ENCODE results near the gene SULT1B1. TPM values are rescaled to one million over a fixed set of nuclear protein-coding genes. Genes with fewer than 3 reads are reported as not detected.

Gene SULT1B1
- total RNA-seq, 2 experiments from 2014 or later: 0.26 to 0.50 TPM

DNA sequence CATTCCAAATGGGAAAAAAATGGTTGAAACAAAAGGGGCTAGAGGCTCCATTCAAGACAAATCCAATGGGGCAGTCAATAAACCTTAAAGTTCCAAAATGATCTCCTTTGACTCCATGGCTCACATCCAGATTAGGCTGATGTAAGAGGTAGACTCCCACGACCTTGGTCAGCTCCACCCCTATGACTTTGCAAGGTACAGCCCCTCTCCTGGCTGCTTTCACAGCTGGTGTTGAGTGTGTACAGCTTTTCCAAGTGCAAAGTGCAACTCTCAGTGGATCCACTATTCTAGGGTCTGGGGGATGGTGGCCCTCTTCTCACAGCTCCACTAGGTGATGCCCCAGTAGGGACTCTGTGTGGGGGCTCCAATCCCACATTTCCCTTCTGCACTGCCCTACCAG is 21.5 kb downstream of the SULT1B1 start:
- CTCF ChIA-PET: no interaction called here
- ATAC-seq: no peak
- Mint-ChIP-seq H3K9me3 (ENCODE audit: low read depth) (no peaks in the 10 kb centered on the region), H3K27ac (no peak overlapping the region), H3K36me3 (no peaks in the 10 kb centered on the region), H3K4me1 (no peaks in the 10 kb centered on the region), H3K27me3 (no peaks in the 10 kb centered on the region), H3K4me3 (no peak overlapping the region)
- no peak for DNase-seq

DNA sequence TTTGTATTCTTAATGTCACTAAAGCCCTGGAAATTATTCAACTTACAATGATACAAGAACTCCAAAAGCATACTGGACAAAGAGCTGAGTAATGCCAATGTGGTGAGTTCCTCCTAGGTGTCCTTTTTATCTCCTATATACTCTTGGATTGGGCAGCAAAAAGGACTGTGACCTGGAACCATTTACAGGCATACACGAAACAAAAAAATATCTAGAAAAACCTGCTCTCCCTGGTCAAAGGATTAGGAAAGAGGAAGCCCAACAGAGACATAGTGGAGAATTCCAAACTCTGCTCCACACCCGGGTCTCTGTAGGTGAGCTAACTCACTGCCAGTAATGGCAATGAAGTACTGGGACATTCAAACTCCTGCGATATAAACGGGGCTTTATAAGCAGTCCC is 25.3 kb downstream of the SULT1B1 start:
- Mint-ChIP-seq H3K27ac (no peak overlapping the region), H3K36me3 (no peaks in the 10 kb centered on the region), H3K4me1 (no peaks in the 10 kb centered on the region), H3K4me3 (no peak overlapping the region), H3K27me3 (no peaks in the 10 kb centered on the region), H3K9me3 (ENCODE audit: low read depth) (no peaks in the 10 kb centered on the region)
- no peak for ATAC-seq
- CTCF ChIA-PET: no interaction called here
- no peak for DNase-seq

DNA sequence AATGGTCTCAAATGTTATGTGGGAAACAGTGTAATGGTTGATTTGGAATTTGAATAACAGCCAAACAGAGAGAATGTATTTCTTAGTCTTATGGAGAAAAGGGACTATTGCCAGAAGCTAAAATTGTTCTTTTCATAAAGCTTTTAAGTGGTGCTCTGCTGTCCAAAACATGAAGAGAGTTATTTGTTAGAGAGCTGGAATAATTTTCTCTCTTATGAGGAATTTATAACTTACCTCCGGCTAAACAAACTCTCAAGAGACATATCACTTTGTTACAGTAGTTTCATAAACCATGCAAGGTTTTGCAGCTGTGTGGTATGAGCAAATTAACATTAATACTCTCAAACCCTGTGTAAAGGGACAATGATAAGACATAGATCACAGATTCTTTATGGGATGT is 28.6 kb downstream of the SULT1B1 start:
- Mint-ChIP-seq H3K9me3 (ENCODE audit: low read depth) (no peaks in the 10 kb centered on the region), H3K36me3 (no peaks in the 10 kb centered on the region), H3K4me1 (no peaks in the 10 kb centered on the region), H3K27me3 (no peaks in the 10 kb centered on the region), H3K4me3 (no peak overlapping the region), H3K27ac (no peak overlapping the region)
- ATAC-seq (no peak), DNase-seq (no peak)
- CTCF ChIA-PET: no interaction called here

DNA sequence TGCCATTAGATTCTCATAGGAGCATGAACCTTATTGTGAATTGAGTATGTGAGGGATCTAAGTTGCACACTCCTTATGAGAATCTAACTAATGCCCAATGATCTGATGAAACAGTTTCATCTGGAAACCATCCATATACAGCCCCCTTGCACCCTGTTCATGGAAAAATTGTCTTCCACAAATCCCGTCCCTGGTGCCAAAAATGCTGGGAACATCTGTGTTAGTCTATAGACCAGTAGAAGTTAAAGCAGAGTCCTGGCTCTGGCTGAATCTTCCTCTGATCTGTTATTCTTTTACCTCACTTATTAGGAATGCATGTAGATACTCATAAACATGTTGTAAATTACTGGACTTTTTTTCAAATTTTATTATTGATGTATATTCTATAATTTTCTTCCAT is 29.2 kb downstream of the SULT1B1 start:
- DNase-seq (no peak), ATAC-seq (no peak)
- Mint-ChIP-seq H3K4me1 (no peaks in the 10 kb centered on the region), H3K36me3 (no peaks in the 10 kb centered on the region), H3K27me3 (no peaks in the 10 kb centered on the region), H3K9me3 (ENCODE audit: low read depth) (no peaks in the 10 kb centered on the region), H3K27ac (no peak overlapping the region), H3K4me3 (no peak overlapping the region)
- CTCF ChIA-PET: no interaction called here

DNA sequence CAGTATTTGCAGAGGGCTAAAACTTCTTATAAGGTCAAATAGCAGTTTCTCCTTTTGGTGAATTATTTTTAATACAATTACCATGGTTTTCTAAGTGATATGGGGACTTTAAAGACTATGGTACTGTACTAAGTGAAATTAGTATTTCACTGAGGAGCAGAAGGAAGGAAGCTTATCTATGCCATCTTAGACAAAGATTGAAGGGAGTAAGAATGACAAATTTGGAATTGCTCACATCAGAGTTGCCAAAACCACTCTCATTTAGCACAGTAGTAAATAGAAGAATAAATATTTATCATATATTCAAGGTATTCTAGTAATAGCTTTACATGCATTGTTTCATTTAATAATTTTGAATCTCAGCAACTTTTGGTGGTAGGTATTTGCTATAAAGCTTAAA is 30.4 kb downstream of the SULT1B1 start:
- Mint-ChIP-seq H3K36me3 (no peaks in the 10 kb centered on the region), H3K4me3 (no peak overlapping the region), H3K4me1 (no peaks in the 10 kb centered on the region), H3K27ac (no peak overlapping the region), H3K9me3 (ENCODE audit: low read depth) (no peaks in the 10 kb centered on the region), H3K27me3 (no peaks in the 10 kb centered on the region)
- ATAC-seq: no peak
- DNase-seq: no peak
- CTCF ChIA-PET: no interaction called here

DNA sequence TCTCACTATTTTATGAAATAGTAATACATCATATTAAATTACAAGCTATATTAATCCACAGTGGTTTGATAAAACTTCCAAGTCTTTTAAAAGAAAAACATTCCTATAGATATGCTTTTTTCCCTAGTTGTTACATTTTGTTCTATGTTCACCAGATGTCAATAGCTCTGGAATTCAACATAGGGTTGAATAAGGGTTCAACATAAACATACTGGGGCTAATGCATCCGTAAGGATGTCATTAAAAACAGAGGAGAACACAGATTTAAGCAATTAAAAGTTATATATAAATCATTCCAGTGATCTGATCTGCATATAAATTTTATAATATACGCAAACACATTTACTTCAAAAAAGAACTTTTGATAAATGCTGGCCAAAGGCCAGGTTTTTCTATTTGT is 32.5 kb downstream of the SULT1B1 start:
- CTCF ChIA-PET: no interaction called here
- no peaks in the 10 kb centered on the region for H3K36me3 Mint-ChIP-seq
- no peak overlapping the region for H3K27ac Mint-ChIP-seq
- ATAC-seq (no peak), DNase-seq (no peak)
- H3K9me3 Mint-ChIP-seq (ENCODE audit: low read depth): no peaks in the 10 kb centered on the region
- H3K27me3 Mint-ChIP-seq: no peaks in the 10 kb centered on the region
- H3K4me1 Mint-ChIP-seq: no peaks in the 10 kb centered on the region
- H3K4me3 Mint-ChIP-seq: no peak overlapping the region

DNA sequence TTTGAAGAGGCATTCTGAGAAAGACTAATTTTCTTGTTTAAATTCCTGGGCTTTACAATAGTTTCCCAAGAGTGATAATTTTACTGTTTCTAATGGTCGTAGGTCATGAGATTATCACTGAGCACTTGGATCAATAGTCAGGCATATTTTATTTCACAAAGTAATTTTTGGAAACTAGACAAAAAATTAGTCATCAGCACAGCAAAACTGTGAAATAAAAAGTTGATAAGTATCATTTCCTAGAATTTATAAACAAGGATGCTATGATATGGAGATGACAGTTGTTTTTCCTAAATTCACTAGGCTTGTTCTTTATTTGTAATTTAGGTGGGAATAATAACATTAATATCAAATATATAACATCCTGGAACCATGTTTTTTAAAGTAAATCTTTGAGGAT is 33.0 kb downstream of the SULT1B1 start:
- H3K36me3 Mint-ChIP-seq: no peaks in the 10 kb centered on the region
- ATAC-seq: no peak
- no peak overlapping the region for H3K27ac Mint-ChIP-seq
- no peak for DNase-seq
- H3K27me3 Mint-ChIP-seq: no peaks in the 10 kb centered on the region
- H3K4me3 Mint-ChIP-seq: no peak overlapping the region
- no peaks in the 10 kb centered on the region for H3K4me1 Mint-ChIP-seq
- no peaks in the 10 kb centered on the region for H3K9me3 Mint-ChIP-seq (ENCODE audit: low read depth)
- CTCF ChIA-PET: no interaction called here

DNA sequence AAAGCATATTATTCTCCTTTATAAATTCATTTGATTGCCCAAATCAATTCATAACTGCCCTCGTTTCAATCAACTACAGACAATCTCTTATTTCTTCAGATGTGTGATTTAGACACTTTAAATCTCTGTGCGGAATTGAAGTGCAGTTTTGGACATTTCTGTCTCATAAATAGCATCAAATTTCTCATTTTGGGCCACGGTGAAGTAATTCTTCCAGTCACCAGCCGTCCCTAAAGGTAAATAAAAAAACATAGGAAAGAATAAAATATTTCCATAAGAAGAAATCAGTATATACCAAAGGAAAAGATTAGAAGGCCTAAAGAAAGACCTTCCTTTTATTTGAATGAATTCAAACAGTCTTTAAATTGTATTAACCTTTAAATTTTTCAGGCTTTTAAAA is 33.4 kb downstream of the SULT1B1 start:
- Mint-ChIP-seq H3K36me3 (no peaks in the 10 kb centered on the region), H3K4me1 (no peaks in the 10 kb centered on the region), H3K27me3 (no peaks in the 10 kb centered on the region), H3K27ac (no peak overlapping the region), H3K9me3 (ENCODE audit: low read depth) (no peaks in the 10 kb centered on the region), H3K4me3 (no peak overlapping the region)
- no peak for ATAC-seq
- DNase-seq: no peak
- CTCF ChIA-PET: no interaction called here

DNA sequence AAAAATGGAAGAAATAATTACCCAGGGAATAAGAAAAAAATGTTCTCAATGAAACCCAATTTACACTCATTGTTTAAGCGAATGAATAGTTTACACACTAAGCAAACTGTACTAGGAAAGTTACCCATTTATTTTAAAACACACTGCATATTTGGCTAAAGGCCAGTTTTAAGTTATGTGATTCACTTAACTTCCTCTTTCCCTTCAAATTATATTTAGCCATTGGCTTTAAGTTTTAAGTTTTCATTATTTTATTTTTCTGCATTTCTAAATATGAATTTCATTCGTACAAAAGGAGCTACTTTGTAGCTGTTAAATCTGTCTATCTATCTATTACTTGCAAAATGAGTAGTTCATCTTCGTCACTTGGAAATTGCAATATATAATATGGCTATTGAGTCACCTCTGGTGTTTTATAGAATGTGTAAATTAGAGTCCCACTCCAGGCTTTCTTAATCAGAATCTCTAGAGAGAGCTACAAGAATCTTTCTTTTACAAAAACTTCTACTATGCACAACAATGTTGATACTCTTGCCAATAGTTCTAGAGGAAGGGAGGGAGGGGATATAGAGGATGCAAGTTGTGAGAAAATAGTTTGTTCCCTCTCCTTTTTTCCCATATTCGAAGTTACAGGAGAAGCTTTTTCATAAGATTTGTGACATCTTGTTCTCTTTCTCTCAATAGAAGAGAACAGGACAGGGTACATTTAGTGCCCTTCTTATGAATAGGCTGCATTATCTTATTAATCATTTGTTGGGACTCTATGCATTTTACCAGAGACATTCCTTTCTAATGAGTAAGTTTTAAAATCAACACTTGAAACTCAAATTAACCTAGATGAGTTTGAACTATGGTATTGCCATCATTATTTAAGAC is 41.8 kb downstream of the SULT1B1 start:
- Mint-ChIP-seq H3K27ac (no peak overlapping the region), H3K4me3 (no peak overlapping the region), H3K27me3 (no peaks in the 10 kb centered on the region), H3K36me3 (no peaks in the 10 kb centered on the region), H3K9me3 (ENCODE audit: low read depth) (no peaks in the 10 kb centered on the region), H3K4me1 (no peaks in the 10 kb centered on the region)
- no peak for ATAC-seq
- CTCF ChIA-PET: no interaction called here
- no peak for DNase-seq

DNA sequence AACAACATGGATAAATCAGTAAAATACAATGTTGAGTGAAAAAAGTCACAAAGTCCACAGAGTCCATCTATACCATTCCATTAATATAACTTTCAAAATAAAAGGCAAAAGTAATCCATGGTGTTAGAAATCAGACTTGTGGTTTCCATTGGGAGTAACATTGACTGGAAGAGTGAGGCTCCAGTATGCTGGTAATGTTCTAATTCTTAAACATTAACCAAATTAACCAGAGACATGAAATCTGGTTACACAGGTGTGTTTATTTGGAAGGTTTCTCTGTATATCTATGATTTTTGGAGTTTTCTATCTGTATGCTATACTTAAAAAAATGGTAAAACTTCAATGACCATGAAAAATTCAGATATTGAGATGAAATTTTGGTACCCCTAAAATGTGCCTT is 42.6 kb downstream of the SULT1B1 start:
- Mint-ChIP-seq H3K27me3 (no peaks in the 10 kb centered on the region), H3K4me3 (no peak overlapping the region), H3K4me1 (no peaks in the 10 kb centered on the region), H3K9me3 (ENCODE audit: low read depth) (no peaks in the 10 kb centered on the region), H3K36me3 (no peaks in the 10 kb centered on the region), H3K27ac (no peak overlapping the region)
- CTCF ChIA-PET: no interaction called here
- DNase-seq (no peak), ATAC-seq (no peak)

DNA sequence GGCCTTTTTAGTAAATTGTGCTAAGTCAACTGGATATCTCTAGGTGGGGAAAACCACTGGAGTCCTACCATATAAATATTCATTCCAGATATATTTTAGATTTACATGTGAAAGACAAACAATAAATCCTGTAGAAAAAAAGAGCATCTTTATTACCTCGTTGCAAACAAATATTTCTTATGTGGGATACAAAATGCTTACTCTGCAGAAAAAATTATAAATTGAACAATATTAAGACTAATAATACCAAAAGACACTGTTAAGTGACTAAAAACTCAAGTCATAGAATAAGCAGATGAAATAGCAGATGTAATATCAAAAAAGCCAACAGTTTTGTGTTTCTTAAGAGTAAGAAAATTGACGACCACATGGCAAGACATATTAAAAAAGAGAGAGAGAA is 43.8 kb downstream of the SULT1B1 start:
- Mint-ChIP-seq H3K27ac (no peak overlapping the region), H3K4me3 (no peak overlapping the region), H3K4me1 (no peaks in the 10 kb centered on the region), H3K27me3 (no peaks in the 10 kb centered on the region), H3K9me3 (ENCODE audit: low read depth) (no peaks in the 10 kb centered on the region), H3K36me3 (no peaks in the 10 kb centered on the region)
- DNase-seq: no peak
- no peak for ATAC-seq
- CTCF ChIA-PET: no interaction called here

DNA sequence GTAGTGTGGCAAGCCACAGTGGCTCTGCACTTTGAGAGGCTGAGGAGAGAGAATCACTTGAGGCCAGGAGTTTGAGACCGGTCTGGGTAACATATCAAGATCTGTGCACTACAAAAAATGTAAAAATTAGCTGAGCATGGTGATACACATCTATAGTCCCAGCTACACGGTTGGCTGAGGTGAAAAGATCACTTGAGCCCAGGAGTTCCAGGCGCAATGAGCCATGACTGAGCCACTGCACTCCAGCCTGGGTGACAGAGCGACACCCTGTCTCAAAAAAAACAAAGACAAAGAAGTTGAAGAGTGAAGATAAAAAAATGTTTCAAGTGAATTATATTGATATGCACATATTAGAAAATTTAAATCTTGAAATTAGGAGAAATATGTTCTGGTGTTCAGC is 46.3 kb downstream of the SULT1B1 start:
- ATAC-seq (no peak), DNase-seq (no peak)
- Mint-ChIP-seq H3K4me1 (no peaks in the 10 kb centered on the region), H3K9me3 (ENCODE audit: low read depth) (peaks cover 3% of the 10 kb centered on the region), H3K27ac (no peak overlapping the region), H3K36me3 (no peaks in the 10 kb centered on the region), H3K4me3 (no peak overlapping the region), H3K27me3 (no peaks in the 10 kb centered on the region)
- CTCF ChIA-PET: no interaction called here

DNA sequence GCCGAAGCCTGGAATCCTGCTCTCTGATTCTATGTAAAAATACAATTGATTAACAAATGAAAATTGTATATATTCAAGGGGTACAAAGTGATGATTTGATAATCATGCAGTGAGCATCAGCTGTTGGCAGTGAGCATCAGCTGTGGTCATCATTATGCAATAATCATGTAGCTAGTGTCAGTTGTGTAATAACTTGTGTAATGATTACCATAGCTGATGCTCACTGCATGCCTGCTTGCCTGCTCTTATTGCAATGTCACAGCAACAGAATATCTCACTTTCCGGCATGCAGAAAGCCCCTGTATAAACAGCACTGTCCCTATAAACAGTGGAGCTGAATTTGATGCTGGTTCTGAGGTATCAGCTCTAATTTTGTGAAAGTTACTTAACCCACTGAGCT is 46.8 kb downstream of the SULT1B1 start:
- no peak overlapping the region for H3K27ac Mint-ChIP-seq
- CTCF ChIA-PET: no interaction called here
- H3K27me3 Mint-ChIP-seq: no peaks in the 10 kb centered on the region
- peaks cover 3% of the 10 kb centered on the region for H3K9me3 Mint-ChIP-seq (ENCODE audit: low read depth)
- no peaks in the 10 kb centered on the region for H3K36me3 Mint-ChIP-seq
- H3K4me3 Mint-ChIP-seq: no peak overlapping the region
- no peak for ATAC-seq
- DNase-seq: no peak
- H3K4me1 Mint-ChIP-seq: no peaks in the 10 kb centered on the region

DNA sequence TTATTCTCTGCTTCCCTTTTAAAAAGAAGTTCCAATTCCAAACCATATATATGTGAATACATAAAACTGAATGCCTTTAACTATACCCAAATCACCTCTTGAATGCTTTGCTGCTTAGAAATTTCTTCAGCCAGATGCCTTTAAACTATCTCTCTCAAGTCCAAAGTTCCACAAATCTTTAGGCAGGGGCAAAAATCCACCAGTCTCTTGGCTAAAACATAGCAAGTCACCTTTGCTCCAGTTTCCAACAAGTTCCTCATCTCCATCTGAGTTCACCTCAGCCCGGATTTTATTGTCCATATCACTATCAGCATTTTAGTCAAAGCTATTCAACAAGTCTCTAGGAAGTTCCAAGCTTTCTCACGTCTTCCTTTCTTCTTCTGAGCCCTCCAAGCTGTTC is 49.8 kb downstream of the SULT1B1 start:
- Mint-ChIP-seq H3K4me1 (no peaks in the 10 kb centered on the region), H3K9me3 (ENCODE audit: low read depth) (peaks cover 3% of the 10 kb centered on the region), H3K27ac (no peak overlapping the region), H3K4me3 (no peak overlapping the region), H3K27me3 (no peaks in the 10 kb centered on the region), H3K36me3 (no peaks in the 10 kb centered on the region)
- CTCF ChIA-PET: no interaction called here
- ATAC-seq (no peak), DNase-seq (no peak)

DNA sequence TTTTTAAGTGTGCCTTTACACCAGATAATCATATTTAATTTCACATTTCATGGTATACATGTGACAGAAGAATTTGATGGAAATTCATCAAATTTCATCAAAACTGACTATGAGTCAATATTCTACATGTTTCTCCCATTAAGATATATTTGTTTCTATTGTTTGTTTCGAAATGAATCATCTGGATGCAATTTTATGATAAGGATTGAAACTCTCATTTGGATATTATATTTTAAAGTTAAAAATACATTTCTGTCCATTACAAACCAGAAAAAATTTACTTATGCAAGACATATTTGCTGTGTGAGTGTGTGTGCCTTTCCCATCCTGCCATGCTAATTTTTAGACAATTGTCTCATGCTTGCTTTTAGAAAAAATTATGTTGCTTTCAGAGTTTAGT is 52.2 kb downstream of the SULT1B1 start:
- CTCF ChIA-PET: no interaction called here
- Mint-ChIP-seq H3K27me3 (no peaks in the 10 kb centered on the region), H3K4me1 (no peaks in the 10 kb centered on the region), H3K9me3 (ENCODE audit: low read depth) (peaks cover 3% of the 10 kb centered on the region), H3K4me3 (no peak overlapping the region), H3K27ac (no peak overlapping the region), H3K36me3 (no peaks in the 10 kb centered on the region)
- no peak for ATAC-seq
- DNase-seq: no peak
